Transverse colon (tissue), 4 donors: ENCODE results near the gene CACNA1S. TPM values are rescaled to one million over a fixed set of nuclear protein-coding genes. Genes with fewer than 3 reads are reported as not detected.

ENCODE experiments used
- DNase-seq: peaks from one replicate; pipeline ENCODE4 v3.0.0-alpha.2; 2019
- H3K27ac ChIP-seq, 4 donors: fragments of 200-600 bp; sonication (generic); 2 replicates each; pipeline ENCODE4 v1.5.1; 2016 to 2018; ENCODE audit warnings: inconsistent platforms in 4 of 4
- H3K27me3 ChIP-seq: fragments of 200-600 bp; sonication (generic); 2 replicates; pipeline ENCODE4 v1.5.1; 2017; ENCODE audit warnings: inconsistent platforms
- H3K36me3 ChIP-seq, 4 donors: fragments of 200-600 bp; sonication (generic); 2 replicates each; pipeline ENCODE4 v1.5.1; 2017 to 2019; ENCODE audit warnings: inconsistent platforms in 4 of 4
- H3K4me1 ChIP-seq, 4 donors: fragments of 200-600 bp; sonication (generic); 2 replicates each; pipeline ENCODE4 v1.5.1; 2017 to 2020; ENCODE audit warnings: inconsistent platforms in 4 of 4
- H3K4me3 ChIP-seq, 4 donors: fragments of 200-600 bp; sonication (generic); 1 replicate in 1 of 4; 2 replicates in 3 of 4; pipeline versions ENCODE4 v1.5.1 to v1.6.1; 2017 to 2019; ENCODE audit warnings: inconsistent platforms in 4 of 4
- H3K9me3 ChIP-seq, 2 donors: fragments of 200-600 bp; sonication (generic); 2 replicates each; pipeline ENCODE4 v1.5.1; 2017 to 2019; ENCODE audit warnings: inconsistent platforms in 2 of 2
- CTCF ChIP-seq, 5 experiments: fragments of 200-600 bp in 3 of 5; fragments of 450-650 bp in 2 of 5; sonication (generic) in 3 of 5; IDR thresholded peaks; 1 replicate in 2 of 5; 2 replicates in 3 of 5; pipeline ENCODE4 v1.5.1; 2016 to 2017; ENCODE audit warnings: antibody characterized with exemption in 5 of 5, inconsistent platforms in 3 of 5, mild to moderate bottlenecking in 2 of 5, moderate library complexity in 1 of 5
- EP300 ChIP-seq: sonication (generic); formaldehyde crosslinking; IDR thresholded peaks from one replicate; pipeline ENCODE4 v1.6.1; 2017; ENCODE audit warnings: antibody characterized with exemption, low read depth
- POLR2A ChIP-seq: fragments of 450-650 bp; IDR thresholded peaks from one replicate; pipeline ENCODE4 v1.6.1; 2016; ENCODE audit warnings: antibody characterized with exemption, mild to moderate bottlenecking, moderate library complexity
- POLR2AphosphoS5 ChIP-seq, 3 donors: sonication (generic); formaldehyde crosslinking; IDR thresholded peaks; one replicate each; pipeline ENCODE4 v1.6.1; 2016; ENCODE audit warnings: antibody characterized with exemption in 3 of 3
- WGBS, 2 donors: methylation state at CpG; one replicate each; pipeline ENCODE4 v1.1.5; 2018; ENCODE audit warnings: low coverage in 1 of 2; 5-methylcytosine and 5-hydroxymethylcytosine counted together
- in situ Hi-C, 4 donors: fragments of 200-750 bp; cut with MboI; loops; one replicate each; pipeline versions ENCODE4 v1.15.0 to v1.15.1; 2017; ENCODE audit warnings: low sequenced_read_pairs in 3 of 4, low pct_ligation_motif_present in 1 of 4, low pct_unique_long_range_greater_than_20kb in 1 of 4
- intact Hi-C: fragments of 100-400 bp; cut with DNase I; formaldehyde crosslinking; loops from one replicate; pipeline ENCODE4 v1.15.1; 2023; ENCODE audit warnings: low total_unique reads
- total RNA-seq, 4 donors: library from RNA; depleted of rRNA; stranded (reverse); fragments of >200 nt; gene quantifications; one replicate each; pipeline ENCODE4 v1.1.0, GENCODE V29; 2016

CACNA1S gene
- total RNA-seq, 4 donors from 2014 or later, result not detected

DNA sequence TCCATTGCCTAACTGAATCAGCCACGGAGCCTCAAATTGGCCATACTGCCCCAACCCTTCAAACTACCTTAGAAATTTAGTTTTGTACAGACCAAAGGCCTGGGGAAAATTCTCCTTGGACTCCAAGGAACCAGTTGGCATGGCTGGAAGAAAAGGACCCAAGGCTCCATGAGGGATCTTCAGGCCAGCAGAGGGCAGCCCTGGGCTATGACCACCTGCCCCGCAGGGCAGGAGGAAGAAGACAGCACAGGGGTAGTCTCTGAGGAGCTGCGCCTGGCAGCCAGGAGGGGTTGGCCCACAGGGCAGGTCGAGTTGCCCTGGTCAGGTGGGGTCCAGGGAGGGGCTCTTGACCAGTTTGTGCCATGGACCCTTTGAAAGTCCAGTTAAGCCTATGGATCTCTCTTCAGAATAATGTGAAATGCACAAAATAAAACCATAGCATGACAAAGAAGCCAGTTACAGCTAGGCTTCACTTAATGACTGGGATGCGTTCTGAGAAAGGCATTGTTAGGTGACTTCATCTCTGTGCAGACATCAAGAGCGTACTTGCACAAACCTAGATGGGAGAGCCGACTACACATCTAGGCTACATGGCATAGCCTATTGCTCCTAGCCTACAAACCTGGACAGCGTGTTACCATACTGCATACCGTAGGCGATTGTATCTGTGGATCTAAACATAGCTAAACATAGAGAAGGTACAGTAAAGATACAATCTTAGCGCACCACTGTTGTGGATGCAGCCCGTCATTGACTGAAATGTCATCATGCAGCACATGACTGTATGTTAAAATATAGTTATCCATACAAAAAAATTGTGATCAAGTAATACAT, 26.1 kb downstream of the CACNA1S start:
- Histone ChIP-seq H3K36me3 (no peaks in the 10 kb centered on the region), H3K4me3 (no peak overlapping the region), H3K27ac (no peak overlapping the region), H3K9me3 (no peaks in the 10 kb centered on the region), H3K27me3 (no peaks in the 10 kb centered on the region), H3K4me1 (no peaks in the 10 kb centered on the region)
- peak; percentile 69 for DNase-seq
- TF ChIP-seq POLR2A (no peak), CTCF (IDR thresholded peaks at IDR 0.05) (peak; percentile 42 to 61 (median 56)), EP300 (no peak), POLR2AphosphoS5 (IDR thresholded peaks at IDR 0.05) (no peak)
- in situ Hi-C loops, result no loop called here
- 59 to 72% methylated on average over 5 to 12 of the region's 12 CpGs for WGBS, 2 donors
- intact Hi-C loops, result no loop called here

DNA sequence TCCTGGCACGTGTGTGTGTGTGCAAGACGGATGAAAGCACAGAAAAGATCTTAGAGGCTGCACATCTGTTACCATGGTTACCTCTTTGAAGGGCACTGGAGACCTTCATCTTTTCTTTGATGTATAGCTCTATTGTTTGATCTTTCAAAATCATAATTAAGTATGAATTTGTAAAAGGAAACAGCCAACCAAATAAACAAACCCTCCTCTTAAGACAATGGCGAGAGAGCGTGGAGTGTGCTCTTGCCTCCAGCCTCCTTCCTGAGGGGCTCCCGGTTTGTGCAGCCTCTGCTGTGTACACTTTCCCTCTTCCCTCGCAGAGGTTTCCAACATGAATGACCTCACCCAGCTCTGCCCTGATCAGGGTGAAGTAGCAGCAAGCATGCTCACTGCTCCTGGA, 27.9 kb downstream of the CACNA1S start:
- DNase-seq, result no peak
- Histone ChIP-seq H3K9me3 (no peaks in the 10 kb centered on the region), H3K27ac (no peak overlapping the region), H3K4me3 (no peak overlapping the region), H3K4me1 (no peaks in the 10 kb centered on the region), H3K36me3 (no peaks in the 10 kb centered on the region), H3K27me3 (no peaks in the 10 kb centered on the region)
- TF ChIP-seq EP300 (no peak), CTCF (IDR thresholded peaks at IDR 0.05) (no peak), POLR2AphosphoS5 (IDR thresholded peaks at IDR 0.05) (no peak), POLR2A (no peak)
- intact Hi-C loops (no loop called here), in situ Hi-C loops (no loop called here)
- WGBS, 2 donors, result 40 to 51% methylated on average over 5 to 6 of the region's 6 CpGs

- intact Hi-C loops, result no loop called here
- no peaks in the 10 kb centered on the region for H3K4me1 ChIP-seq
- in situ Hi-C loops, result no loop called here
- no peaks in the 10 kb centered on the region for H3K36me3 ChIP-seq
- no peak overlapping the region for H3K27ac ChIP-seq
- no peak for DNase-seq
- no peak for TF ChIP-seq POLR2A
- no peak for TF ChIP-seq CTCF (IDR thresholded peaks at IDR 0.05)
- no peak for TF ChIP-seq EP300
- no peaks in the 10 kb centered on the region for H3K27me3 ChIP-seq
- no peaks in the 10 kb centered on the region for H3K9me3 ChIP-seq
- no peak overlapping the region for H3K4me3 ChIP-seq
- 64 to 81% methylated on average over 3 of the region's 3 CpGs for WGBS, 2 donors
Measured at GRCh38 chr1:201083741-201084140, 28.5 kb downstream of the CACNA1S start.

- 89 to 97% methylated on average over 3 of the region's 3 CpGs for WGBS, 2 donors
- Histone ChIP-seq H3K9me3 (no peaks in the 10 kb centered on the region), H3K27me3 (no peaks in the 10 kb centered on the region), H3K4me3 (no peak overlapping the region), H3K4me1 (no peaks in the 10 kb centered on the region), H3K27ac (no peak overlapping the region), H3K36me3 (no peaks in the 10 kb centered on the region)
- TF ChIP-seq POLR2AphosphoS5 (IDR thresholded peaks at IDR 0.05) (no peak), EP300 (no peak), POLR2A (no peak), CTCF (IDR thresholded peaks at IDR 0.05) (no peak)
- intact Hi-C loops, result no loop called here
- in situ Hi-C loops, result no loop called here
- no peak for DNase-seq
Measured at GRCh38 chr1:201080135-201080534, 32.1 kb downstream of the CACNA1S start.
